Coronary artery (tissue), 2 donors: Measurements from ENCODE around the gene DPYD.

Experiments used
- DNase-seq: peaks from one replicate; pipeline ENCODE4 v3.0.0-alpha.2; 2017; ENCODE audit warnings: low spot score
- H3K27ac ChIP-seq, 2 donors: fragments of 200-600 bp; sonication (generic); one replicate each; pipeline ENCODE4 v1.5.1; 2016 to 2019
- H3K4me3 ChIP-seq: fragments of 200-600 bp; sonication (generic); 2 replicates; pipeline ENCODE4 v1.5.1; 2016; ENCODE audit warnings: mild to moderate bottlenecking, moderate library complexity
- TF ChIP-seq, protein P1 (sequence below): fragments of 200-600 bp; sonication (generic); IDR thresholded peaks from one replicate; pipeline ENCODE4 v1.5.1; 2019; ENCODE audit warnings: antibody characterized with exemption

Gene DPYD

DNA sequence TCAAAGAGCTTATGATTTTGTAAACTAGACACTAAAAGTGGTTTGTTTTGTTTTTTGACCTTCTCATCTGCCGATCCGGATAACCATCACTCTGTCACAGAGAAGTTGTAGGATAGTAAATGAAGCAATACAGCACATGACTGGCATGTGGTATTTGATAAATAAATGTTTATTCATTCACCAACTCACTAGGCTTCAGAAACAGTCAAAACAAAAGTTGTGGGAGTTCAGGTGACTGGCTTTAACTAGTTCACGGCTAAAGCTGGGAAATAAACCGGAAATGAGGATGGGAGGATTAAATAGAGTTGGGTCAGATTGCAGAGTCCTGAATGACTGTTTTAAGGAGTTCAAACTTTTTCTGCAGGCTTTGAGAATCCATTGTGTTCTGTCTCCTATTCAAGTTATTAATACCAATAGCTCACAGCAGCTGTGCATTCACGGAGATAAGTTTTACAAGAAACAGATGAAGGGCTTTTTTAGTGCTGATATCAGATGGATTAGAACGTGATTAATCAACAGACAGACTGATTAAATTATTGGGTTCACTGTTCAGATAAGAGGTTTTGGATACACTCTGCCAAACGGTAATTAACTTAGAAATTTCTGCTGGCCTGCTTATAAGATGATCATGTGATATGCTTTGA, 463.3 kb downstream of the DPYD start:
- no peak overlapping the region for H3K27ac ChIP-seq
- no peak for DNase-seq
- TF ChIP-seq, protein P1, sequence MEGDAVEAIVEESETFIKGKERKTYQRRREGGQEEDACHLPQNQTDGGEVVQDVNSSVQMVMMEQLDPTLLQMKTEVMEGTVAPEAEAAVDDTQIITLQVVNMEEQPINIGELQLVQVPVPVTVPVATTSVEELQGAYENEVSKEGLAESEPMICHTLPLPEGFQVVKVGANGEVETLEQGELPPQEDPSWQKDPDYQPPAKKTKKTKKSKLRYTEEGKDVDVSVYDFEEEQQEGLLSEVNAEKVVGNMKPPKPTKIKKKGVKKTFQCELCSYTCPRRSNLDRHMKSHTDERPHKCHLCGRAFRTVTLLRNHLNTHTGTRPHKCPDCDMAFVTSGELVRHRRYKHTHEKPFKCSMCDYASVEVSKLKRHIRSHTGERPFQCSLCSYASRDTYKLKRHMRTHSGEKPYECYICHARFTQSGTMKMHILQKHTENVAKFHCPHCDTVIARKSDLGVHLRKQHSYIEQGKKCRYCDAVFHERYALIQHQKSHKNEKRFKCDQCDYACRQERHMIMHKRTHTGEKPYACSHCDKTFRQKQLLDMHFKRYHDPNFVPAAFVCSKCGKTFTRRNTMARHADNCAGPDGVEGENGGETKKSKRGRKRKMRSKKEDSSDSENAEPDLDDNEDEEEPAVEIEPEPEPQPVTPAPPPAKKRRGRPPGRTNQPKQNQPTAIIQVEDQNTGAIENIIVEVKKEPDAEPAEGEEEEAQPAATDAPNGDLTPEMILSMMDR = no peak
- no peak overlapping the region for H3K4me3 ChIP-seq

DNA sequence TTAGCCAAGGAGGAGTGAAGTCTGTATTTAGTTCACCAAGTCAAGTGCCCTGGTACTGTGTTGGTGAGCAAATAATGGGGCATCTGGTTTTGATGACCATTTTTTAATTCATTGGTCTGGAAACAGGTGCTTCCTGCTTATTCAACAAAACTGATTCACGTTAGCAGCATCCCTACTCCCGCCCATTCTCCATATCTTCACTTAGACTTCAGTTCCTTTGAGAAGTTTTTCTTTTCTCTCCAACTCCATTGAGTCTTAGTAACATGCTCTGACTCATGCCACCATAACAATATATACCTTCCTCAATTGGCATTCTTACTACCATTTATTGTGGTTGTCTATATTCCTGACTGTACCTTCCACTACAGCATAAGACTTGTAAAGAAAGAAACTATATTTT, 468.9 kb downstream of the DPYD start:
- Histone ChIP-seq H3K4me3 (no peak overlapping the region), H3K27ac (no peak overlapping the region)
- no peak for DNase-seq
- TF ChIP-seq, protein P1 = no peak

DNA sequence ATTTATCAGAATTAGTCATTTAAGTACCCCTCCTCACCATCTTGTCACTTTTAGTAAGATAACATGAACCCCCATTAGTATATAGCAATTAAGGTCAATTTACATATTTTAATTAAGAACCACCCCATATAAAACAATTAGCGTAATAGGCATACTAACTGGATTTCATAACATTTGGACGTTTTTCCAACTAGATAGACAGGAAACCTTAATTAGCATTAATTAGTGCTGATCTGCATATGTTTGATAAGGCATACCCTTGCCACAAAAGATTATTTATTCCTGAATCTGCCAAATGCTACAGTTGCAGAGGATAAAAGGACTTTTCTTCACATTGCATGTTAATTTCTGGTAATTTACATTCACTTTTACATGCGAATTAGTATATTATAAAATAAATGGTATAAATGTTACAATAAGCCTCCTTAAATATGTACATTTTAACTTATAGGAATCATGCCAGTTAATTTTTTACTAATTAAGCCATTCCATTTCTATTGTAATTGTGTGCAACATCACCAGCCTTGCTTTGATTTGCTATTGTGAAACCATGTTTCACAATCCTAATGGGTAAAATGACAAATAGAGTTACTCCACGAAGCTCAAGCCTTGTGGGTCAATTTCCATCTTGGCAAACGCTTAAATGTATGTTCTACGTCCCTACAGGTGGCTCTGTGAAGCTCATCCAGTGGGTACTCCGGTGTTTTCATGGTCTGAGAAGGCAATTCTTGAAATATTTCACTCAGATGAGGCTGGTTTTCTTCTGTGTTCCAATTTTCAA, 469.6 kb downstream of the DPYD start:
- Histone ChIP-seq H3K27ac (no peak overlapping the region), H3K4me3 (no peak overlapping the region)
- TF ChIP-seq, protein P1 = no peak
- no peak for DNase-seq

DNA sequence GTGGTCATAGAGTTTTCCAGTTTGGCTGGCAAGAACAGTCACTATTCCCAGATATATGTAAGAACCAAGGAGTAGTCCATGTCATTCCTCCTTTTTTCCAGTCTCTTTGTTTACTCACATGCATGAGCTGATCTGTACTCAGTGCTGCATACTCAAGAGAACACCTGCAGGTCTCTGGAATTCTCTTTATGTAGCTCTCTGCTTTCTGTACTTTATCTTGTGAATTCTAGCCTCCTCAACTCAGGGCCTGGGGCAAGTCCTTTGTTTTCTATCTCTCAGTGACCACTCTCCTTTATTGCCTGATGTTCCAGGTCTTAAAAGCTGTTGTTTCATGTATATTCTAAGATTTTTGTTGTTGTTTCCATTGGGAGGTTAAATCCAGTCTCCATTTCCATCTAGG, 478.9 kb downstream of the DPYD start:
- H3K4me3 ChIP-seq = no peak overlapping the region
- H3K27ac ChIP-seq = no peak overlapping the region
- DNase-seq = no peak
- TF ChIP-seq, protein P1 = no peak

DNA sequence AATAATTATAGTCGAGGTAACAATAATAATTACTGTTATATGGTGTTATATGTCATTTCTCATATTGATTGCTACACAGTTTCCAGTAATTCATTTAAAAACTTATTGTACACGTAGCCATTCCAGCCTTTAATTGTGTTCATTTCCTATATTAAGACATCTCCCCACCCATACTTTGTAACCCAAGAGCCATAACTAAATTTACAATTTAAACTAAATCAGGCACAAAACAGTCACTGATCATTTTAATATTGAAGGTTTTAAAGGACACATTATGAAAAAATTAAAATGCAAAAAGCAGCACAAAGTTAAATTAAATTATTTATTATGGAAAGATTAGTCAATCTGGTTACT, 487.0 kb downstream of the DPYD start:
- TF ChIP-seq, protein P1 = no peak
- H3K4me3 ChIP-seq = no peak overlapping the region
- H3K27ac ChIP-seq = no peak overlapping the region
- DNase-seq = no peak

DNA sequence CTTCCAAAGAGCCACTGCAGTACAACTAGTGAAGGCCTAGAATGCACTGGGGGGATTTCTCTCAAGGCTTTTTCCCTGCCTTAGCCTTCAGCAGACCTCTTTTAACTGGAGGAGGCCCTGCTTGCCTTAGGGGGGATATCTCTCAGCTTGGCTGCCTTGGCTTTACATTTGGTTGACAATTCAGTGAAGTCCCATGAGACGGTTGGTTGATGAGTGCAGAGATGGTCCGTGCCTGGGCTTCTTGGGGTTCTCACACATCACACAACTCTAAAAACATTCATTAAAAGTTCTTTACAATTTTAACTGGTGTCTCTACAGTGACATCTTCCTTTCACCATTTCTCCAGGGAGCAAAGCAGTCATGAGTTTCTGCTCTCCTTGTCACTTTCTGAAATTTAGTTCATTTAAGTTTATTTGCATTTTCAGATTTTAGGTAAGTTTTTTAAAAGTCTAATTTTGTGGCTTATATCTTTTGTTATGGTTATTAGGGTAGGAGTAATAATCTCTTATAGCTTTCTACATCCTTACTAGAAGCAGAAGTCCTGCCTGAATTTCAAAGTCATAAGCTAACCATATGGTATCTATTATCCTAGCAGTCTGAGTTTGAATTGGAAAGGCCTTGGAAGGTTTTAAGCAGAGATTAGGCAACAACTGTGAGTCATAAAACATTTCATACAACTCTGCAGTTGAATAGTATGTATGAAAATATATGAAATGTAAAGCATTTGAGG, 487.6 kb downstream of the DPYD start:
- DNase-seq = no peak
- TF ChIP-seq, protein P1 = no peak
- no peak overlapping the region for H3K27ac ChIP-seq
- H3K4me3 ChIP-seq = no peak overlapping the region
